ENCODE measurements around the gene ALAD. TPM values are rescaled to one million over a fixed set of nuclear protein-coding genes. Genes with fewer than 3 reads are reported as not detected.
"Not testable (repeated sequence)": the region's sequence is repeated elsewhere in the genome, so short reads cannot be mapped to it uniquely, and the experiment has no call there.

The ALAD gene
- total RNA-seq, 1 experiment from 2014 or later = 7.7 TPM

DNA sequence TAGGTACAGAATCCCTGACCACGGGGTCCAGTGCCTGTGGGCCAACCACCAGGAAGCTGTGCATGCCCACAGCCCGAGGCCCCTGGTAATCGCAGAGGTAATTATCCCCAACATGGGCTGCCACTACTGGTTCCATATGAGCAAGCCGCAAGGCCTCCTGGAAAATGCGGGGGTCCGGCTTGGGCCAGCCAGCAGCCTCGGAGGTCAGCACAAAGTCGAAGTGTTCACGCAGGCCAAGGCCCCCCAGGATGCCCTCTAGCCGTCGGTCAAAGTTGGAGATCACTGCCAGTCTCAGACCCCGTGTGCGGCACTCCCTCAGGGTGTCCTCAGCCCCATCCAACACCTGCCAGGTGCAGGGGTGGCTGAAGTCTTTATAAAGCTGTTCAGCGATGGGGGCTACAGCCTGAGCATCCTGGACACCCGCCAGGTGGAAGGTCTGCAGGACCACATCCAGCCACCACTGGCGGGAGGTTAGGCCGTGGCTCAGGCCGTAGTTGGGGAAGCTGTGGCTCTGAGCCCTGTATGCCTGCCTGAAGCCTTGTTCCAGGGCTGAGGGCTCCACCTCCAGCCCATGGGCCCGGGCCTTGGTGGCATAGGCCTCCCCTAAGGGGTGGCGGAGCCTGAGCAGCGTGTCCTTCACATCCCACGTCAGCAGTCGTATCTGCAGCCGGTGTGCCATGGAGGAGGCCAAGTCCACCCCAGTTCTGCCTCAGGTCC lies 27.2 kb downstream of the ALAD start:
- DNase-seq (ENCODE audit: low read depth) = no peak

DNA sequence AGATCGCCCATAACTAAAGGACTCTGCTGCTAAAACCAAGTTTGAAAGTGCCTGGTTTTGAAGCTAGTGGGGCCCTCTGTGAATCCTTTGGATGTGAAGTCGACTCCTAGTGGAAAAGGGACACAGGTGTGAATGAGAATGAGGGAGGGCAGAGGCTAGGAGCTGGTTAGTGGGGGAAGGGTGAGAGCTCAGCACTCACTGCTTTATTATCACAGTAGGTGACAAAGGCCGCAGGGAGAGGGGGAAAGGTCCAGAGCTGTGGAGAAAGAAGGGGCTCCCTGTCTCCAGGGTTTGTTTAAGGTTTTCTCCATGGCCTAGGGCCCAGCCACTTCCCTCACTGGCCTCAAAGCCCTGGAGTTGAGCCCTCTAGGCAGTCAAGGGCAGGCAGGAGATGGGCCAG lies 27.8 kb downstream of the ALAD start:
- DNase-seq (ENCODE audit: low read depth) = no peak

DNA sequence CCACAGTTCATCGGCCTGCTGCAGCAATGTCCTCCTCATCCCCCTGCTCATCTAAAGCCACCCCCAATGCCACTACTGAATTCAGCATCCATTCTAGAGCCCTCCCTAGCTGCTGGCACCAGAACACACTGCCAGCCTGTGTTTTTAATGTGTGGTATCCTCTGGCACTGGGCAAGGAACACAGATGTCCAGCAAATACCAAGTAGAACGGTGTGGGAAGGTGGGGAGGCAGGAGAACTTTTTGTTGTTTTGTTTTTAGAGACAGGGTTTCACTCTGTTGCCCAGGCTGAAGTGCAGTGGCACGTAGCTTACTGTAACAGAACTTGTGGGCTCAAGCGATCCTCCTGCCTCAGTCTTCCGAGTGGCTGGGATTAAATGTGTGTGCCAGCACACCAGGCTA lies 29.0 kb downstream of the ALAD start:
- DNase-seq (ENCODE audit: low read depth) = no peak

DNA sequence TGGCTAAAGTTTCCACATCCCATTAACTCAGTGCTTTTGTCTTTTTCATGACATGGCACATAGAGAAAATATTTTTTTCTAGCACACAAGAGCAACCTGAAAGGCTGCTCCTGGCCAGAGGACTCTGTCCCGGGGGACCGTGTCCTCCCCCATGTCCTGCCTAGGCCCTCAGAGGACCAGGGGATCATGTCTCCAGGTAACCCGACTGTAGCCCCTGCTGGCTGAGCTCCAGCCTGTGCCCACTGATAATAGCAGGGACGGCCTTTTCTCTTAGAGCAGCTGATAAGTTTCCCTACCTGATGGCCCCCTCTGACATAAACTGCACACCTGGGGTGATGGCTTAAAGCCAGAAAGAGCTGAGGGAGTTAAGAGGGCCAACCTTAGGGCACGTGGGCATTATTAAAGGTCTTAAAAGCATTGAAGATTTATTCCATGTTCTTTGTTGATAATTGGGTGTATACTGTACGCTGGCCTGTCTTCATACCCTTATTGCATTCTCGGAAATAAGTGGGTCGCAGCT lies 30.2 kb downstream of the ALAD start:
- no peak for DNase-seq (ENCODE audit: low read depth)

DNA sequence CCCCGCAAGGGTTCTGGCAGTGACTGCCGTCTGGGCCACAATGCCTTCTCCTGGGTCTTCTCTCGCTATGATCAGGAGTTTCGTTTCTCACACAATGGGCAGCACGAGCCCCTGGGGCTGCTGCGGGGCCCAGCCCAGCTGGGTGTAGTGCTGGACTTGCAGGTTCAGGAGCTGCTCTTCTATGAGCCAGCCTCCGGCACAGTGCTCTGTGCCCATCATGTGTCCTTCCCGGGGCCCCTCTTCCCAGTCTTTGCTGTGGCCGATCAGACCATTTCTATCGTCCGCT lies 31.3 kb downstream of the ALAD start:
- DNase-seq (ENCODE audit: low read depth) = no peak

DNA sequence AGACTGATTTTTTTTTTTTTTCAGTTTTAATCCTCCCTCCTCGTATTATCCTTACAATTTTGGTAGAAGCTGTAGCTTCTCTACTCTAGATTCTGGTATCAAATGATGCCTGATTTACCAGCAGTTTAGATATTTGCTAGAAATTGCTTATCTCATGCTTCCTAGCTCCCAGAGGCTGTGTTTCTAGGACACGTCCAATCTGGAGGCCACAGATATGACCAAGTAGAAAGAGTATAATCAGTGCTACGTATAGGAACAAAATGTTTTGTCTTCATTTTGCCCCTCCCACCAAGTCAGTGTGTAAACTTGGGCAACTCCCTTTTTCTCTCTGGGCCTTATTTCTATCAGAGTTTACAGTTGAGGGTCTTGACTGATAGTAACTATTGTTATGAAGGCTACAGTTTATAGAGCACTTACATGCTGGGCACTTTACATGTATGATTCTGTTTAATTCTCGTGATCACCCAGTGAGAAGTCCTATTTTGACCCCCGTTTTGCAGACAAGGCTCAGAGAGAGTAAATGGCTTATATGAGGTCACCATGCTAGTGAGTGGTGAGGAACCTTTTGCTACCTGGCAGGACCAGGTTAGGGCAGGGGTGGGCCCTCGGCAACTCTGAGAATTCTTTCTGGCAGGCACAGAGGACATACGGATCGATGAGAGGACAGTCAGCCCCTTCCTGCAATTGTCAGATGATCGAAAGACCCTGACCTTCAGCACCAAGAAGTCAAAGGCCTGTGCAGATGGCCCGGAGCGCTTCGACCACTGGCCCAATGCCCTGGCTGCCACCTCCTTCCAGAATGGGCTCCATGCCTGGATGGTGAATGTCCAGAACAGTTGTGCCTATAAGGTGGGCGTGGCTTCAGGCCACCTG lies 31.9 kb downstream of the ALAD start:
- no peak for DNase-seq (ENCODE audit: low read depth)

DNA sequence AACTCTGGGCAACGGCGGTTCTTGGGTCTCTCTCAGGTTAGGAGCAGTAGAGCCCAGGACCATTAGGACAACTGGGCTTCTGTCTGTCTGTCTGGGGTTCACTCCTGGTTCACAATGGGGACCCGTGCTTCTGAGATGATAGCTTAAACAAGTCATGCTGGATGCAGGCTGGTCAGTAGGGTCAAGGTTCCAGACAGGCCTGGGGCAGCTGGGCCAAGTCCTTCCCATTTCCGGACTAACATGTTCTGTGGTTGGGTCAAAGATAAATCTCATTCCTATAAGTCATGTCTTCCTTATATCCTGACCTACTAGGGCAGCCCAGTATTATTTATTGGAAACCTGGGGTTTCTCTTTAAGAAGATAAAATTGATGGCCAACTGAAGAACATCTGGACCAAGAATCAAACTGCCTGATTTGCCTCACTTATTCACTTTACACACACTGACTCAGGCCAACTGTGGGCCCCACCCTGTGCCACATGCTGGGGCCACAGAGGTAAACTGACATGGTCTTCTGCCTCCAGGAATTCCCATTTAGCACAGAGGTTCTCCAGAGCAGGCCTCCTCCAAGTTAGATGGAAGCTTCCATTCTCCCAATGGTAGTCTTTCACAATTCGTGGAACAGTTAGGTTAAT lies 32.6 kb downstream of the ALAD start:
- no peak for DNase-seq (ENCODE audit: low read depth)

DNA sequence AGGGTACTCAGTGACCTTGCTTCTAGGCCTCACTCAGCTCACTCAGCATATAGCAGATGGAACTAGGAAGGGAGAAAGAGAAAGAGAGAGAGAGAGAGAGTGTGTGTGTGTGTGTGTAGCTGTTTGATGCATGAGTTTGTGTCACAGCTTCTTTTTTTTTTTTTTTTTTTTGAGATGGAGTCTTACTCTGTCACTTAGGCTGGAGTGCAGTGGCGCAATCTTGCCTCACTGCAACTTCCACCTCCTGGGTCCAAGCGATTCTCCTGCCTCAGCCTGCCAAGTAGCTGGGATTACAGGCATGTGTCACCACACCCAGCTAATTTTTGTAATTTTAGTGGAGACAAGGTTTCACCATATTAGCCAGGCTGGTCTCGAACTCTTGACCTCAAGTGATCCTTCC lies 35.4 kb downstream of the ALAD start:
- not testable (repeated sequence) for DNase-seq (ENCODE audit: low read depth)

DNA sequence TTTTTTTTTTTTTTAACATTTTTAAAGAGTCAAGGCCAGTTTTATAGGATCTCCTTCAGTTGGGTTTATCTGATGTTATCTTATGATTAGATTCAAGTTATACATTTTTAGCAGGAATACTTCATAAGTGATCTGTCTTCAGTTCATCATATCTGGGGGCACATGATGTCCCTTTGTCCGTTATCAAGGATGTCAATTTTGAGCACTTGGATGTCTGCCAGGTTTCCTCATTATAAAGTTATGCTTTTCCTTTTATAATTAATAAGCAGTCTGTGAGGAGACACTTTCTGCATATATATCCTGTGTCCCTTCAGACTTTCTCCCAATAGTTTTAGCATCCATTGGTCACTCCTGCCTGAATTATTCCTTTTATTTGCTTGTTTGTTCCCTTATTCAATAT lies 36.1 kb downstream of the ALAD start:
- no peak for DNase-seq (ENCODE audit: low read depth)

DNA sequence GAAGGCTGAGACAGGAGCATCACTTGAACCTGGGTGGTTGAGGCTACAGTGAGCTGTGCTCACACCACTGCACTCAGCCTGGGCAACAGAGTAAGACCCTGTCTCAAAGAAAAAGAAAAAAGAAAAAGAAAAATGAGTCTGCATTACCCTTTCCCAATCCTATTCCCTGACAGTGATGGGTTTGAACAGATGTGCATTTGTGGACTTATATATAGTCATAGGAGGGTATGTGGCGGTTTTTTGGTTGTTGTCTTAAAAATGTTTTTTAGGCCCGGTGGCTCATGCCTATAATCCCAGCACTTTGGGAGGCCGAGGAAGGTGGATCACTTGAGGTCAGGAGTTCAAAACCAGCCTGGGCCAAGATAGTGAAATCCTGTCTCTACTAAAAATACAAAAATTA lies 37.7 kb downstream of the ALAD start:
- no peak for DNase-seq (ENCODE audit: low read depth)

DNA sequence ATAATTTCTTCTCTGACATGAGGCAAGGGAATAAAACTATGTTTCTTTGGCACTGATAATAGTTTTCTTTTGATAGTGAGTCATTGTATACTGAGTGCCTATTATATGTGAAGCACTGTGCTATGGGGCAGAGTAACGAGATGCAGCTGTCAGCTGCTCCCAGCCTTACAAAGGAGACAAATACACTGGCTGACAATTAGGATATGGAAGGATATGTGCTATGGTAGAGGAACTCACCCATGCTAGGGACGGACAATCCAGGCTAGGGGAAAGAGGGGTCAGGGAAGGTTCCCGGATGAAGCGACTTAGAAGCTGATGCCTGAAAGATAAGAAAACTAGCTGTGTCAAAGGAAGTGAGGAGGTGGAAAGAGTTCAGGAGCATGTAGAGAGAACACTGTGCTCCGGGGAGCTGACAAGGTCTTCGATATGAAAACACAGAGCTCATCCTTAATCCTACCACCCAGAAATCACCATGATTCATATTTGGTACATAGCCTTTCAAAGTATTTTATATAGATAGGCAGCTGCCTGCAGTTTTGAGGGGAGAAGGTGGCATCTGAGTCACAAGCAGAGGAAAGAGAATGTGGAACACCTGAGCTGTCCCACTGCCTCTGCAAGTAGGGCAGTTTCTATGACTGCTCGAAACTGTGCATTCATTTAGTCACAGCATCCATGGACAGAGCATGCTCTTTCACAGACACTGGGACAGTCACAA lies 39.6 kb downstream of the ALAD start:
- DNase-seq (ENCODE audit: low read depth) = peak; percentile 47

DNA sequence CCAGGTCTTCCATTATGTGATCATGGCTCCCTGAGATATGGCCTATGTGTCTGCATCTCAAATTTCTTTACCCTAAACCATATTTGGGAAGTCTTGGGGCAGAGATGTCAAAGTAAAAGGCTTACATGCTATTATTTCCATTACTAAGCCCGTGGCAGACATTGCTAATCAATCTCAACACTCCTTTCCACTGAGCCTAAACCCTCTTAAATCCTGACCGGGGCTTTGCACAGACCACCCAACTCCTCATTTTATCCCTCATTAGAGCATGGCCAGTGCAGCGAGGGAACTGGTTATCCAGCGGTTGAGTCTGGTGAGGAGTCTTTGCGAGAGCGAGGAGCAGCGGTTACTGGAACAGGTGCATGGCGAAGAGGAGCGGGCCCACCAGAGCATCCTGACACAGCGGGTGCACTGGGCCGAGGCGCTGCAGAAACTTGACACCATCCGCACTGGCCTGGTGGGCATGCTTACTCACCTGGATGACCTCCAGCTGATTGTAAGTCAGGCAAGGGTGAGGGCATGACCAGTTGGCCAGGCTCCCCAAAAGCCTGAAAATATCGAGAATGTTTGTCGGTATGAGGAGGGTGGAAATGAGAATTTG lies 40.7 kb downstream of the ALAD start:
- DNase-seq (ENCODE audit: low read depth) = no peak

DNA sequence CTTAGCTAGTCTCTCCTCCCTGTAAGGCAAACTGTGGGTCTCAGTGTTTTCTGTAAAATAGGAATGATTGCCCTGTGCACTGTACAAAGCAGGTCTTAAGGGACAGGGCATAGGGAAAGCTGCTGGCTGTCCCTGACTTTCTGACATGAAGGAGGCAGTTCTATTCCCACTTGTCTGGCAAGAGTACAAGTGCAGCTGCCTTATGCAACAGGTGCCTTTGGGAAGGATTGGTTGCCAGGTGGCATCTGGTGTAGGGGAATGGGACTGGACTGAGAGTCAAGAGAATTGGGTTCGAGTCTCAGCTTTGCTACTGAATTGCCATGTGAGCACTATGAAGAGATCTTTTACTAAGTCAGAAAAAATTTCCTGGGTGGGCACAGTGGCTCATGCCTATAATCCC lies 41.7 kb downstream of the ALAD start:
- no peak for DNase-seq (ENCODE audit: low read depth)

DNA sequence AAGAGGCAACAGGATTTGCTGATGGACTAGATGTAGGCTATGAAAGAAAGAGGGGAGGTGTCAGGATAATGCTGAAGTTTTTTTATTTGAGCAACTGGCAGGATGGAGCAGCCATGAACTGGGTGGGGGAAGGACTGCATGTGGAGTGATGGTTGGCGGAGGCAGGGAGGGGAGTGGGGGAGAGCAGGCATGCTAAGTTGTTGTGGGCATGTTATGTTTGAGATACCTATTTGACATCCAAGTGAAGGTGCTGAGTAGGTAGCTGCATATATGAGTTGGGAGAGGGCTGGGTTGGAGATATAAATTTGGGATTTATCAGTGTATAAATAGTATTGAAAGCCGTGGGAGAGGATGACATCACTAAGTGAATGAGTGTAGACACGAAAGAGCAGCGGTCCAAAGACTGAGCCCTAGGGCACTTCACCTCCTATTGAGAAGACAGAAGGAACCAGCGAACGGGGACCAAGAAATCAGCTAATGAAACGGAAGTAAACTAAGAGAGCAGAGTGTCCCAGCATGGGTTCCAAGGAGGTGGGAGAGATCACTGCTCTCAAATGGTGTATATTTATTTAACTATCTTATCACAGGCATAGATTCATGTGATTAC lies 44.3 kb downstream of the ALAD start:
- no peak for DNase-seq (ENCODE audit: low read depth)

DNA sequence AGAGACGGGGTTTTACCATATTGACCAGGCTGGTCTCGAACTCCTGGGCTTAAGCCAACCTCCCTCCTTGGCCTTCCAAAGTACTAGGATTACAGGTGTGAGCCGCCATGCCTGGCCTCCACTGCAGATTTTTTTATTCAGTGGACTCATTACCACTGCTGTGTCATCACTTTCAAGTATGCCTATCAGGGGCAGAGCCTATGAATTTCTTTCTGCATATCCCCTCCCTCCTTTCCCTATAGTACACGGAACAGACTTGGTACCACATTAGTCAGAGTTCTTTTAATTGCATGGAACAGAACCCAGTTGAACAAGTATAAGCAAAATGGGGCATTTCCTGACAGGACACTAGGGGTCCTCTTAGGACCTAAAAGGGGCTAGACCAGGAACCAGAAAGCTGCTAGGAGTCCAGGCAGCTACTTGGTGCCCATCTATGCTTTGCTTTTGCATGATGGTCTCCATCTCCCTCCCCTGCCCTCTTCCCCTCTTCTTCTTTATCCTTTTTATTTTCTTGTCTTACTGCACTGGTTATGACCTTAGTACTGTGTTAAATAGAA lies 46.0 kb downstream of the ALAD start:
- DNase-seq (ENCODE audit: low read depth) = peak; percentile 36

DNA sequence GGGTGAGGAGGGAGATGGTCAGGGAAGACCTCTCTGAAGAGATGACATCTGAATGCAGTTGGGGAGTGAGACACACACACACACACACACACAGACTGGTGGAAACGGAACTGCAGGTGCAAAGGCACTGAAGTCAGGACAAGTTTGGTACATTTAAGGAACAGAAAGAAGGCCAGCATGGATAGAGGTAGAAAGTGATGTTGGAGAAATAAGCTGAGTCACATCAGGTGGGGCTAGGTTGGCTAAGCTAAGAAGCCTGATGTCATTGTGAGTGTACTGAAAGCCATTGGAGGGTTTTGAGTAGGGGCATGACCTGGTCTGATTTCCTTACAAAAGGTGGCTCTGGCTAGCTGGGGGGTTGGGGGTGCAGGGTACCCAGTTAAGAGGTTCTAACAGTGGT lies 48.7 kb downstream of the ALAD start:
- no peak for DNase-seq (ENCODE audit: low read depth)

DNA sequence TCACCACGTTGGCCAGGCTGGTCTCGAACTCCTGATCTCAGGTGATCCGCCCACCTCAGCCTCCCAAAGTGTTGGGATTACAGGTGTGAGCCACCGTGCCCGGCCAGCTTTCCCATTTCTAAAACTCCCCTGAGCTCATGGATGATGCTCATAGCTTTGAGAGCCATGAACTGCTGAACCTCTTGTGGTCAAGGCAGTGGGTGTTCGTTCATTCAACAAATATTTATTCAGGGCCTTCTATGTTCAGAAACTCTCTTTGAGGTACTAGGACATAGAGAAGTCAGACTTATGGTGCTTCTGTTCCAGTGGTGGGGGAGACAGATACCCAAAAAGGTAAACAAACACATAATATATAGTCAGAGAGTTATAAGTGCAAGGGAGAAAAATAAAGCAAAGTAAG lies 49.1 kb downstream of the ALAD start:
- no peak for DNase-seq (ENCODE audit: low read depth)

DNA sequence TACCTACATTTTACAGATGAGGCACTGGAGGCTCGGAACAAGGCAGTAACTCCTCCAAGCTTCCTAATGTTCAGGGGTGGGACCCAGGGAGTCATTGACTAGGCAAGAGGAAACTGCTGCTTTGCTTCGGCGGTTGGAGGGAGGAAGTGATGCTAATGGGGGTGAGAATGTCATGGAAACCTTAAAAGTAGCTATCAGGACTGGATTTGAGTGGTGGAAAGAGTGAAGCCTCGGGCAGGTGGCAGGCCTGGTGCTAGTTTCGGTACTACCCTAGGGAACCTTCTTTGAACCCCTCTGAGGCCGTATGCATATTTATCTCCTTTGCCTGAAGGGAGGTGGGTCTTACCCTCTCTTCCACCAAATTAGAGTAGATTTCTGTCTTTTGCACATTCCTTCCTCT lies 50.1 kb downstream of the ALAD start:
- DNase-seq (ENCODE audit: low read depth) = no peak

DNA sequence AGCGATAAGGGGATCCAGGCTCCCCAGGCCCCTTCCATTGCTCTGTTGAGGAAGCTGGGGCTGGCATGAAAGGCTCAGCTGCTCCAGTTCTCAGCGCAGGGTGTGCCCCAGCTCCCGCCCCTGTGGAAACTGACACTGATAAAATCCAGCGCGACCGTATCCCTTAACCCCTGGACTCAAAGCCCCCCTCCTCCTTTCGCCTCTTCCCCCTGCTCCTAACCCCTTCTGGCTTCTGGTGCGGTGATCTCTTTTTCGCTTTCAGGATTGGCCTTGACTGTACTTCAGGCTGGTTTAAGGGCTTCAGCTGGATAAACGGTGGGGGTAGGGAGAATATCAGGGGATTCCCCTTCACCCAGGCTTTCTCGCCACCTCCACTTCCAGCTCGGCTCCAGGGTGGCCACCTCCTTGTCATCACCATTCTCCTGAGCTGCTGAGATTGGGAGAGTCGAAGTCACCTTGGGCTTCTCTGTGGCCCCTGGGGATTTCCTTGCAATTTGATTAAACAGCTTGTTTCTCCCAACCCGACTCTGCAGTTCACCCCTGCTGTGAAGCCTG lies 50.9 kb downstream of the ALAD start:
- no peak for DNase-seq (ENCODE audit: low read depth)

DNA sequence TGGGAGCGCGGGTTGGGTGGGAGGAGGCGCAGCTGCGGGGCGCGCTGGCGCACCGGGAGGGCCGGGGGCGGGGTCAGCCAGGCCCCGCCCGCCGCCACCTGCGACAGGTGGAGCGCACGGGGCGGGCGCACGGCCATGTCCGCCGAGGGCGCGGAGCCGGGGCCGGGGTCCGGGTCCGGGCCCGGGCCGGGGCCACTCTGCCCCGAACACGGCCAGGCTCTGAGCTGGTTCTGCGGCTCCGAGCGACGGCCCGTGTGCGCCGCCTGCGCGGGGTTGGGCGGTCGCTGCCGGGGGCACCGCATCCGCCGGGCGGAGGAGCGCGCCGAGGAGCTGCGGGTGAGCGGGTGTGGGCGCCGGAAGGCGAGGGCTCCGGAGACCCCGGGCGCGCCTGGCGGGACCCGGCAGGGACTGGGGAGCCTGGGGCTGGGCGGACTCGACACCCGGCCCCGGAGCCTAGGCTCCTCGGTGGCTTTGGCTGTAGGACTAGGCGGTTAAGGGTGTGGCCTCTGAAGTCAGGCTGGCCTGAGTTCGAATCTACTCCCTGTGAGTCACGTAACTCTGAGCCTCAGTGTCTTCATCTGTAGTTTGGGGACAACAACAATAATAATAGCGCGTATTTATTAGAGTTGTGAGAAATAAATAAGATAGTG lies 51.5 kb downstream of the ALAD start, which contains the start of gene BSPRY:
BSPRY (plus strand) TSS at position 97 of the 650 bp plus-strand sequence; CDS start at position 136, 39 bp downstream.
- peak; percentile 35 for DNase-seq (ENCODE audit: low read depth)

All from Daoy (cell line).